GM19099 (cell line): ENCODE measurements around the gene CALB2.

ENCODE experiments used
- POLR2A ChIP-seq: IDR thresholded peaks from 3 replicates; pipeline ENCODE4 v1.6.1; 2011; ENCODE audit warnings: low read depth; ENCODE audit not compliant: insufficient read length; ENCODE audit errors: extremely low read depth

The CALB2 gene

GRCh38 chr16:71358464-71358998 lies at the start of gene CALB2:
Gene CALB2, plus strand, starts transcription at chr16:71358723. Its CDS starts 70 bp downstream, at chr16:71358793.
- no peak for TF ChIP-seq POLR2A

GRCh38 chr16:71311553-71312158 lies 46.9 kb upstream of the CALB2 start:
- TF ChIP-seq POLR2A: no peak

GRCh38 chr16:71315269-71315668 lies 43.3 kb upstream of the CALB2 start:
- TF ChIP-seq POLR2A: no peak

- TF ChIP-seq POLR2A: no peak
Measured at GRCh38 chr16:71319999-71320398, 38.5 kb upstream of the CALB2 start.

- TF ChIP-seq POLR2A: no peak
Measured at GRCh38 chr16:71327720-71328119, 30.8 kb upstream of the CALB2 start.

GRCh38 chr16:71328151-71328550 lies 30.4 kb upstream of the CALB2 start:
- TF ChIP-seq POLR2A: no peak

- no peak for TF ChIP-seq POLR2A
Measured at GRCh38 chr16:71337631-71338030, 20.9 kb upstream of the CALB2 start.

GRCh38 chr16:71338193-71338592 lies 20.3 kb upstream of the CALB2 start:
- TF ChIP-seq POLR2A: no peak

GRCh38 chr16:71338632-71339031 lies 19.9 kb upstream of the CALB2 start:
- no peak for TF ChIP-seq POLR2A

- TF ChIP-seq POLR2A: no peak
Measured at GRCh38 chr16:71339236-71340171, 19.0 kb upstream of the CALB2 start.

GRCh38 chr16:71340406-71340805 lies 18.1 kb upstream of the CALB2 start:
- TF ChIP-seq POLR2A: no peak

- TF ChIP-seq POLR2A: no peak
Measured at GRCh38 chr16:71341881-71342280, 16.6 kb upstream of the CALB2 start.

- TF ChIP-seq POLR2A: no peak
Measured at GRCh38 chr16:71343078-71343477, 15.4 kb upstream of the CALB2 start.

GRCh38 chr16:71344315-71344905 lies 14.1 kb upstream of the CALB2 start:
- no peak for TF ChIP-seq POLR2A

- TF ChIP-seq POLR2A: no peak
Measured at GRCh38 chr16:71345031-71345430, 13.5 kb upstream of the CALB2 start.
